Peyer's patch (tissue), 4 donors: ENCODE measurements around the gene ATP6V0A1.
A peak's percentile ranks its signal among the peaks of the same experiment; 100 is the strongest.

Experiments used
- POLR2A ChIP-seq, 2 donors: fragments of 450-650 bp; IDR thresholded peaks; one replicate each; pipeline ENCODE4 v1.5.1; 2017; ENCODE audit warnings: antibody characterized with exemption in 2 of 2, mild to moderate bottlenecking in 2 of 2, moderate library complexity in 2 of 2
- TF ChIP-seq, protein P1 (sequence below), 6 experiments: fragments of 450-650 bp in 4 of 6; fragments of 200-600 bp in 2 of 6; sonication (generic) in 1 of 6; IDR thresholded peaks; one replicate each; pipeline ENCODE4 v1.5.1; 2017 to 2019; ENCODE audit warnings: antibody characterized with exemption in 6 of 6, mild to moderate bottlenecking in 3 of 6, moderate library complexity in 1 of 6

DNA sequence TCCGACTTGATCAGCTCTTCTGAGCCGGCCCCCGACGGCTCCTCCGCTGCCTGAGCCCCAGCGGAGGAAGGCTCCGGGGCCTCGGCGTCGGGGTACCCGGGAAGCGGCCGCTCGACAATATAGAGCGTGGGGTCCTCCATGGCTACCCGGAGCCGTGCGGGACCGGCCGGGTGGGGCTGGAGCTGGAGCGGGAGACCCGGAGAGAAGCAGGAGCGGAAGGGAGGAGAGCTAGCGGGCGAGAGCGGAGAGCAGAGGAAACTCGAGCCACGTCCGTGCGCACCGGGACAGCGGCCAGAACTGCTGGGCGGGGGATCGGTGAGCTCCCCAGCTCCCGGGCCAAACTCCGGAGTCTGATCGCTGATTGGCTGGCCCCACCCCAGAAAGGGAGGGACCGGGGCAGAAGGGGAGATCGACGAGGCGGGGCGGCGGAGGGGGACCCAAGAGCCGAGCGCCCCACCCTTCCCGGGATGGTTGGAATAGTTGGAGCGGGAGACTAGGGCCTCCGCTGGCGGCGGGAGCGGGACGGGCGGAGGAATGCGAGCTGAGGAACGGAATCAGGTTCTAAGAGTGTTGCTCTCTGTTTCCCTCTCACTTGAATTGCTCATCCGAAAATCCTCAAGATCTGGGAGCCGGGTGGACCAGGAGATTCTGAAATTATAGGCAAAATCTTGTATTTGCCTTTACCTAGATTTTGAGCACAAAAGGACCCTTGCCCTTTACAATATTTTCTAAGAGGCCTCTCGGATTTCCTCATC, 35.5 kb upstream of the ATP6V0A1 start, which contains the start of gene CAVIN1:
- peak; percentile 48 to 62 for TF ChIP-seq POLR2A (IDR thresholded peaks at IDR 0.05)
- TF ChIP-seq, protein P1, sequence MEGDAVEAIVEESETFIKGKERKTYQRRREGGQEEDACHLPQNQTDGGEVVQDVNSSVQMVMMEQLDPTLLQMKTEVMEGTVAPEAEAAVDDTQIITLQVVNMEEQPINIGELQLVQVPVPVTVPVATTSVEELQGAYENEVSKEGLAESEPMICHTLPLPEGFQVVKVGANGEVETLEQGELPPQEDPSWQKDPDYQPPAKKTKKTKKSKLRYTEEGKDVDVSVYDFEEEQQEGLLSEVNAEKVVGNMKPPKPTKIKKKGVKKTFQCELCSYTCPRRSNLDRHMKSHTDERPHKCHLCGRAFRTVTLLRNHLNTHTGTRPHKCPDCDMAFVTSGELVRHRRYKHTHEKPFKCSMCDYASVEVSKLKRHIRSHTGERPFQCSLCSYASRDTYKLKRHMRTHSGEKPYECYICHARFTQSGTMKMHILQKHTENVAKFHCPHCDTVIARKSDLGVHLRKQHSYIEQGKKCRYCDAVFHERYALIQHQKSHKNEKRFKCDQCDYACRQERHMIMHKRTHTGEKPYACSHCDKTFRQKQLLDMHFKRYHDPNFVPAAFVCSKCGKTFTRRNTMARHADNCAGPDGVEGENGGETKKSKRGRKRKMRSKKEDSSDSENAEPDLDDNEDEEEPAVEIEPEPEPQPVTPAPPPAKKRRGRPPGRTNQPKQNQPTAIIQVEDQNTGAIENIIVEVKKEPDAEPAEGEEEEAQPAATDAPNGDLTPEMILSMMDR (IDR thresholded peaks at IDR 0.05): no peak
